Measurements from ENCODE around the gene GALNT18. TPM values are rescaled to one million over a fixed set of nuclear protein-coding genes. Genes with fewer than 3 reads are reported as not detected.

Gene GALNT18
- total RNA-seq, 1 donor from 2014 or later = 2.1 TPM

DNA sequence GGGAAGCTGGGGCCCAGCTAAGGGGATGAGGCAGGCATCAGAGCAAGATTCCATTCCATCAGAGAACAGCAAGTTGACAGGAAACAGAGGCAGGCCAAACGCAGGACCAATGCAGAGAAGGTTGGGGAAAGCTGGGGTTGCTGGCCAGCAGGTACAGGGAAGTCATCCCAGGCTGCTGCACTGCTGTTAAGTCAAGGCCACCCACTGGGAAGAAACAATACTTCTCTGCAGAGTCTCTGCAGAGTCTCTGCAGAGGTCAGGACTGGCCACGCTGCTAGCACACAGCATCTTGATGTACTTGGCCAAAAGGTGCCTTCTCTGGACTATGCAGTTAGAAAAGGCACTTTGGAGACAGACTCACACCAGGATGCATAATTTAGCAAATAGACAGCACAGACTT is 200.3 kb downstream of the GALNT18 start:
- no peaks in the 10 kb centered on the region for H3K9me3 Mint-ChIP-seq (ENCODE audit: low read depth)
- H3K4me1 Mint-ChIP-seq (ENCODE audit: low read depth) = peaks cover 5% of the 10 kb centered on the region
- DNase-seq (ENCODE audit: low spot score, unreplicated experiment) = no peak
- H3K4me3 Mint-ChIP-seq (ENCODE audit: low read depth) = no peak overlapping the region
- TF ChIP-seq, protein P1, sequence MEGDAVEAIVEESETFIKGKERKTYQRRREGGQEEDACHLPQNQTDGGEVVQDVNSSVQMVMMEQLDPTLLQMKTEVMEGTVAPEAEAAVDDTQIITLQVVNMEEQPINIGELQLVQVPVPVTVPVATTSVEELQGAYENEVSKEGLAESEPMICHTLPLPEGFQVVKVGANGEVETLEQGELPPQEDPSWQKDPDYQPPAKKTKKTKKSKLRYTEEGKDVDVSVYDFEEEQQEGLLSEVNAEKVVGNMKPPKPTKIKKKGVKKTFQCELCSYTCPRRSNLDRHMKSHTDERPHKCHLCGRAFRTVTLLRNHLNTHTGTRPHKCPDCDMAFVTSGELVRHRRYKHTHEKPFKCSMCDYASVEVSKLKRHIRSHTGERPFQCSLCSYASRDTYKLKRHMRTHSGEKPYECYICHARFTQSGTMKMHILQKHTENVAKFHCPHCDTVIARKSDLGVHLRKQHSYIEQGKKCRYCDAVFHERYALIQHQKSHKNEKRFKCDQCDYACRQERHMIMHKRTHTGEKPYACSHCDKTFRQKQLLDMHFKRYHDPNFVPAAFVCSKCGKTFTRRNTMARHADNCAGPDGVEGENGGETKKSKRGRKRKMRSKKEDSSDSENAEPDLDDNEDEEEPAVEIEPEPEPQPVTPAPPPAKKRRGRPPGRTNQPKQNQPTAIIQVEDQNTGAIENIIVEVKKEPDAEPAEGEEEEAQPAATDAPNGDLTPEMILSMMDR (IDR thresholded peaks at IDR 0.05; ENCODE audit: unreplicated experiment) = no peak
- no peak overlapping the region for H3K27ac Mint-ChIP-seq
- no peaks in the 10 kb centered on the region for H3K36me3 Mint-ChIP-seq (ENCODE audit: insufficient read depth)
- peaks cover 15% of the 10 kb centered on the region for H3K27me3 Mint-ChIP-seq

DNA sequence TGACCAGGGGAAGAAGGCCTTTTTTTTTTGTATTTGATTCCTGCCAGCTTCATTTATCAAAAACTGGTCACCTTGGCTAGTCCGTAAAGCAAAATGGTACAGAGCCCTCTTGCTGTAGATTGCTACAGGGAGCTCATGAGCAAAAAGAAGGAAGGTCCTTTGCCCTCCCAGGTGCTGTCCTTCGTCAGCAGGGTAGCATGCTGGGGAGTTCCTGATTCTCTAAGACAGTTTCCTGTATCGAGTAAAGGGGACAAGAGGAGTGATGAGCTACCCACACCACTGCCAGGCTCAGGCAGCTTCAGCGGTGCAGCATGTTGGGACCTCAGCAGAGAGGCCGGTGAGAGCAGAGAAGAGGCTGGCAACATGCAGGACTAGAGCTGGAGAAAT is 200.9 kb downstream of the GALNT18 start:
- Mint-ChIP-seq H3K9me3 (ENCODE audit: low read depth) (no peaks in the 10 kb centered on the region), H3K27me3 (peaks cover 15% of the 10 kb centered on the region), H3K4me3 (ENCODE audit: low read depth) (no peak overlapping the region), H3K27ac (no peak overlapping the region), H3K4me1 (ENCODE audit: low read depth) (peaks cover 5% of the 10 kb centered on the region), H3K36me3 (ENCODE audit: insufficient read depth) (no peaks in the 10 kb centered on the region)
- TF ChIP-seq, protein P1 (IDR thresholded peaks at IDR 0.05; ENCODE audit: unreplicated experiment) = no peak
- no peak for DNase-seq (ENCODE audit: low spot score, unreplicated experiment)

DNA sequence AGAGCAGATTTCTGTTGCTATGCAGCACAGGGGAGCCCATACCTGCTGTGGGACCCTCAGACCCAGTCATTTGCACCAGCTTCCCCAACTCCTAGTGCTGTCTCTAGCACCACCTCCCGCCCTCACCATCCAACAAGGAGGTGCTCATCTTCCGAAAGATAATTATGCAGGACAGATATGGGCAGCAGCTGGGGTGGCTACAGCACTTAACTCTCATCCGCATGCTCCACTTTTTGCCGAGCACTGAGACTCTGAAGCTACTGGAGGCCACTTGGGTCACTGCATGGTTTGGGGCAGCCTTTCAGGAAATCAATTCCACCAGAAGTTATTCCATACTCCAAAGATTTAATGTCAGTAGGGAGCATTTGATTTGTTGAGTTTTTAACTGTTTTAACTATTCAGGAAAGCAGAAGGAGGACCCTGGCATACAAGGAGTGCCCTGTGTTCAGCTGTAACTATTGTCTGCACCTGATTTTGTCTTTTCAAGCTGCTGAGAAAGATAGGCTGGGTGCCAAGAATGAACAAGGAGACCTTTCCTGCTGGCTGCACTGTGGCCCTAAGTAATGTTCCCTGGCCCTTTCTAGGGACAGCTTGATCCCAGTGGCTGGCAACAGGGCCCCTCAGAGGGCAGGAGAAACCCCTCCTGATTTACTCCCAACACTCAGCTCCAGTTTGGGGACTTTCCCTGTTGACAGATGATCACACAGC is 201.5 kb downstream of the GALNT18 start:
- no peaks in the 10 kb centered on the region for H3K36me3 Mint-ChIP-seq (ENCODE audit: insufficient read depth)
- peaks cover 5% of the 10 kb centered on the region for H3K4me1 Mint-ChIP-seq (ENCODE audit: low read depth)
- H3K9me3 Mint-ChIP-seq (ENCODE audit: low read depth) = no peaks in the 10 kb centered on the region
- TF ChIP-seq, protein P1 (IDR thresholded peaks at IDR 0.05; ENCODE audit: unreplicated experiment) = no peak
- H3K27me3 Mint-ChIP-seq = peaks cover 15% of the 10 kb centered on the region
- no peak for DNase-seq (ENCODE audit: low spot score, unreplicated experiment)
- no peak overlapping the region for H3K4me3 Mint-ChIP-seq (ENCODE audit: low read depth)
- no peak overlapping the region for H3K27ac Mint-ChIP-seq

DNA sequence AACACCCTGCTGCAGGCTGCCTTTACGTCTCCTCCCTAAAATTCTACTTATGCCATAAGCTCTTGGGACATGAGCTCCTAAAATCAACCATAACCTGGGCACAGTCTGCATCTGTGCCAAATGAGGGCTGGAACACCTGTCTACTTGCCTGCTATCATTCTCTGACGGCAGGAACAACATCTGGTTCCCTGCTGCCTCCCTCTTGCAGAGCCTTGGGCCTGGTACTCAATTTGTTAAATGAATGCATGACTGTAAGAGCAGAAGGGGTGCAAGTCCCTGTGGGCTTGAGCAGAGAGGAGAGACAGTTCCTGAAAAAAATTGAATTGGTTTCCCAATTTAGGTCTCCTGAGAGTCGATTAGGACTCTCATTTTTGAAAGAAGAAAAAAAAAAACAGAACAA is 202.1 kb downstream of the GALNT18 start:
- no peak overlapping the region for H3K4me3 Mint-ChIP-seq (ENCODE audit: low read depth)
- peaks cover 5% of the 10 kb centered on the region for H3K4me1 Mint-ChIP-seq (ENCODE audit: low read depth)
- no peak overlapping the region for H3K27ac Mint-ChIP-seq
- TF ChIP-seq, protein P1 (IDR thresholded peaks at IDR 0.05; ENCODE audit: unreplicated experiment) = no peak
- no peaks in the 10 kb centered on the region for H3K36me3 Mint-ChIP-seq (ENCODE audit: insufficient read depth)
- no peaks in the 10 kb centered on the region for H3K9me3 Mint-ChIP-seq (ENCODE audit: low read depth)
- no peak for DNase-seq (ENCODE audit: low spot score, unreplicated experiment)
- peaks cover 11% of the 10 kb centered on the region for H3K27me3 Mint-ChIP-seq

DNA sequence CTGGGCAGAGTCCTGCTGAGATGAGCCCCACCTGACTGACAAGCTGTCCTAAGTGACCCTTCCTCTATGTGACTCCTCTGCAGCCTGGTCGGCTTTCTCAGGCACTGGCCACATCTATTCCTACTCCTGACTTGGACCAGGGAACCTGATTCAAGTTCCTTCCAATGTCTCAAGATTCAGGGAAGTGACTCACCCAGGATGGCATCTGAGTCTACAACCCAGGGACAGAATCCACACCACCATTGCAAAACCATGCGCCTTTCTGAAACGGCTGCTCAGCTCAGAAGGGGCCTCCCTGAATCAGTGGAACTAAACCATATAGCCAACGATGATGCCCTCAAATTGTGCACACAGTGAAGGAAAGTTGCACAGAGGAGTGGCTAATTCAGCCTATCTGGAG is 204.9 kb downstream of the GALNT18 start:
- Mint-ChIP-seq H3K27me3 (peaks cover 6% of the 10 kb centered on the region), H3K27ac (no peak overlapping the region), H3K9me3 (ENCODE audit: low read depth) (no peaks in the 10 kb centered on the region), H3K4me3 (ENCODE audit: low read depth) (no peak overlapping the region), H3K4me1 (ENCODE audit: low read depth) (peaks cover 2% of the 10 kb centered on the region), H3K36me3 (ENCODE audit: insufficient read depth) (no peaks in the 10 kb centered on the region)
- TF ChIP-seq, protein P1 (IDR thresholded peaks at IDR 0.05; ENCODE audit: unreplicated experiment) = no peak
- DNase-seq (ENCODE audit: low spot score, unreplicated experiment) = no peak

Measured in progenitor cell of endocrine pancreas (in vitro differentiated cells).